ENCODE measurements around the gene PERCC1.

- TF ChIP-seq CTCF (IDR thresholded peaks at IDR 0.05): no peak
- TF ChIP-seq POLR2AphosphoS5 (IDR thresholded peaks at IDR 0.05; ENCODE audit: insufficient read depth in 1 of 2, low read depth in 1 of 2): no peak
- TF ChIP-seq POLR2A (IDR thresholded peaks at IDR 0.05): no peak
Observed at GRCh38 chr16:1430214-1430758, 592 bp upstream of the PERCC1 start.

All from vagina (tissue), 2 donors.